Caco-2 (cell line): ENCODE measurements around the gene TMEM132A. TPM values are rescaled to one million over a fixed set of nuclear protein-coding genes. Genes with fewer than 3 reads are reported as not detected.

Experiments used
- BruUV-seq: library from RNA; stranded (reverse); fragments of 400-500 nt; replicated peaks from 2 replicates; lab custom pipeline; 2021; lab: Mats Ljungman, UMichigan
- CTCF ChIA-PET: fragments of 300-600 bp; sonication (Branson Sonifier 250); formaldehyde crosslinking; loops from one replicate; lab custom pipeline; 2022; ENCODE audit warnings: antibody characterized with exemption; lab: Charles Lee
- POLR2A ChIA-PET: fragments of 300-600 bp; sonication (Branson Sonifier 250); formaldehyde crosslinking; loops from one replicate; lab custom pipeline; 2022; ENCODE audit warnings: antibody characterized with exemption; lab: Charles Lee
- DNase-seq, 2 experiments: peaks; one replicate each; pipeline versions ENCODE4 v3.0.0 to v3.0.0-alpha.2; 2020 to 2022
- H3K27me3 ChIP-seq: replicated peaks from 2 replicates; pipeline ENCODE4 v1.6.0; 2011; ENCODE audit warnings: low read length; ENCODE audit not compliant: control insufficient read depth, insufficient read depth
- H3K36me3 ChIP-seq: 2 replicates; pipeline ENCODE4 v1.5.1; 2011; ENCODE audit warnings: low read length; ENCODE audit not compliant: control insufficient read depth, insufficient read depth
- H3K4me1 ChIP-seq: fragments of 250-450 bp; sonication (Bioruptor Pico); 2 replicates; pipeline ENCODE4 v1.5.1; 2020; ENCODE audit warnings: mild to moderate bottlenecking
- H3K4me3 ChIP-seq: 2 replicates; pipeline ENCODE4 v1.5.1; 2011; ENCODE audit warnings: low read depth, mild to moderate bottlenecking, control low read depth, low read length
- H3K9me3 ChIP-seq: fragments of 250-450 bp; sonication (Bioruptor Pico); 2 replicates; pipeline ENCODE4 v1.5.1; 2020; ENCODE audit warnings: mild to moderate bottlenecking, moderate library complexity
- H3K27ac Mint-ChIP-seq: one replicate; pipeline ENCODE4 v1.8.0; 2022; ENCODE audit warnings: mixed read lengths; ENCODE audit not compliant: unreplicated experiment
- H3K27me3 Mint-ChIP-seq: one replicate; pipeline ENCODE4 v1.8.0; 2022; ENCODE audit warnings: mixed read lengths; ENCODE audit not compliant: insufficient read depth, unreplicated experiment
- H3K36me3 Mint-ChIP-seq: one replicate; pipeline ENCODE4 v1.8.0; 2022; ENCODE audit warnings: mild to moderate bottlenecking, mixed read lengths; ENCODE audit not compliant: insufficient read depth, unreplicated experiment
- H3K4me1 Mint-ChIP-seq: one replicate; pipeline ENCODE4 v1.8.0; 2022; ENCODE audit warnings: low read depth, mixed read lengths; ENCODE audit not compliant: unreplicated experiment
- H3K4me3 Mint-ChIP-seq: one replicate; pipeline ENCODE4 v1.8.0; 2022; ENCODE audit warnings: mild to moderate bottlenecking, moderate library complexity, mixed read lengths; ENCODE audit not compliant: unreplicated experiment
- H3K9me3 Mint-ChIP-seq: one replicate; pipeline ENCODE4 v1.8.0; 2022; ENCODE audit warnings: mixed read lengths; ENCODE audit not compliant: unreplicated experiment
- CTCF ChIP-seq, 2 experiments: fragments of 200-600 bp in 1 of 2; IDR thresholded peaks; 1 replicate in 1 of 2; 2 replicates in 1 of 2; pipeline versions ENCODE4 v1.5.1 to v1.8.0; 2011 to 2022; ENCODE audit warnings: antibody characterized with exemption in 1 of 2, control low read depth in 1 of 2, inconsistent platforms in 1 of 2, low read depth in 1 of 2, low read length in 1 of 2, mild to moderate bottlenecking in 1 of 2, moderate library complexity in 1 of 2; ENCODE audit not compliant: insufficient read depth in 1 of 2, severe bottlenecking in 1 of 2, unreplicated experiment in 1 of 2
- intact Hi-C: fragments of 100-400 bp; cut with micrococcal nuclease; formaldehyde crosslinking; loops from one replicate; pipeline ENCODE4 v1.10.0; 2022; ENCODE audit not compliant: unreplicated experiment
- total RNA-seq: library from RNA; stranded (reverse); gene quantifications from 2 replicates; pipeline ENCODE4 v1.2.3, GENCODE V29; 2022

TMEM132A gene
- total RNA-seq, 1 experiment from 2014 or later = 97.3 TPM

DNA sequence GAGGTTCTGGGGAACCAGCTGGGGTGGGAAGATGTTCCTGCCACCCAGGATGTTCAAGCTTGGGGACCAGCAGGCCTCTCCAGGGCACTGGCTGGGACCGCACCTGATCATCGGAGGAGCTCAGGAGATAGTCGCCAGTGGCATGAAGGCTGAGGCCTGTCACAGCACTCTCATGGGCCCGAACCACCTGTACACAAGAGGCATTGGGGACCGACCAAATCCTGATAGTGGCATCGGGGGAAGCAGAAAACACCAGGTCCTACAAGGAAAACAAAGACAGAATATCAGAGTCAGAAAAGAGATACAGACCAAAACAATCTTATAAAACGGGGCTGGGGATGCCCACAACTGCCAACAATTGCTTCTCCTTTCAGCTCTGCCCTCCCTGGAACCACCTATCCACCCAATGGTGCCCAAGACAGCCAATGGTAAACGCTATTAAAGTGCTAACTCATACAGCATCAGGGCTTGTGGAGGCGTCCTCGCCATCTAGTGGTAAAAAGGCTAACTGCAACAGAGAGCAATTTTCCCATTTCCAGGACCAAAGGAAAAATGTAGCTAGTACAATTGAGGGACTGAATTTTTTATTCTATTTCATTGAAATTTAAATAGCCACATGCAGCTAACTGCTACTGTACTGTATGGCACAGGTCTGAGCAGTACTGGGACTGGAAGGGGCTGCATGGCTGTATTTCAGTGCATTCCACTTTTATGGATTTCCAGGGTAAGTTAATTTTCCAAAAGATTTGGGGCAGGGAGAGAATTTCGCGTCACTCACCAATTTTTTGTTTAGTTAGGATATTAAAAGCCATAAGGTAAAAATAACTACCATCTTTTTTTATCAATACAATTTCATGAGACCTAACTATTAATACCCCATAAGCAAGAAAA lies 25.0 kb upstream of the TMEM132A start:
- no TSS peak for BruUV-seq
- DNase-seq = peak in 1 of 2 experiments; percentile 71
- ChIA-PET CTCF (interaction anchor here (0.5 to 2.6 kb wide), 16 partner anchors 9 to 276 kb away, joined by 3 to 29 read pairs (median 4); partner anchors contain the start of gene TMEM109), POLR2A (interaction anchor here (0.6 to 1.4 kb wide), 2 partner anchors 9 to 14 kb away, joined by 3 read pairs; partner anchors contain the start of gene TMEM109)
- Histone ChIP-seq H3K9me3 (no peaks in the 10 kb centered on the region), H3K27me3 (no peaks in the 10 kb centered on the region), H3K4me1 (no peaks in the 10 kb centered on the region), H3K4me3 (no peak overlapping the region), H3K36me3 (peaks cover 10% of the 10 kb centered on the region)
- H3K36me3 Mint-ChIP-seq = peaks cover 74% of the 10 kb centered on the region
- no peaks in the 10 kb centered on the region for H3K27me3 Mint-ChIP-seq
- intact Hi-C loops = loop anchor here (1.0 kb wide), 2 partner anchors 68 to 124 kb away; no protein-coding TSS in a partner anchor
- no peaks in the 10 kb centered on the region for H3K4me1 Mint-ChIP-seq
- H3K27ac Mint-ChIP-seq = no peak overlapping the region
- no peak overlapping the region for H3K4me3 Mint-ChIP-seq
- H3K9me3 Mint-ChIP-seq = no peaks in the 10 kb centered on the region
- peak; percentile 92 to 95 for TF ChIP-seq CTCF (IDR thresholded peaks at IDR 0.05; ENCODE audit: insufficient read depth in 1 of 2, low read depth in 1 of 2, low read length in 1 of 2, severe bottlenecking in 1 of 2, unreplicated experiment in 1 of 2)

GRCh38 chr11:60899977-60900376 lies 24.3 kb upstream of the TMEM132A start:
- no peaks in the 10 kb centered on the region for H3K27me3 ChIP-seq
- H3K4me3 Mint-ChIP-seq = no peak overlapping the region
- no peak for DNase-seq
- ChIA-PET CTCF (interaction anchor here (0.6 to 2.6 kb wide), 15 partner anchors 9 to 275 kb away, joined by 3 to 29 read pairs (median 5); partner anchors contain the start of gene TMEM109), POLR2A (interaction anchor here (0.6 to 1.4 kb wide), 2 partner anchors 9 to 14 kb away, joined by 3 read pairs; partner anchors contain the start of gene TMEM109)
- intact Hi-C loops = loop anchor here (1.0 kb wide), 2 partner anchors 69 to 125 kb away; no protein-coding TSS in a partner anchor
- BruUV-seq = no TSS peak
- H3K4me1 Mint-ChIP-seq = no peaks in the 10 kb centered on the region
- no peaks in the 10 kb centered on the region for H3K9me3 Mint-ChIP-seq
- no peaks in the 10 kb centered on the region for H3K9me3 ChIP-seq
- no peak for TF ChIP-seq CTCF (IDR thresholded peaks at IDR 0.05; ENCODE audit: insufficient read depth in 1 of 2, low read depth in 1 of 2, low read length in 1 of 2, severe bottlenecking in 1 of 2, unreplicated experiment in 1 of 2)
- no peak overlapping the region for H3K27ac Mint-ChIP-seq
- H3K27me3 Mint-ChIP-seq = no peaks in the 10 kb centered on the region
- H3K36me3 ChIP-seq = peaks cover 10% of the 10 kb centered on the region
- no peaks in the 10 kb centered on the region; the same call in 1 of the 2 replicates for H3K4me1 ChIP-seq
- no peak overlapping the region for H3K4me3 ChIP-seq
- H3K36me3 Mint-ChIP-seq = peaks cover 71% of the 10 kb centered on the region

- Histone ChIP-seq H3K36me3 (peaks cover 10% of the 10 kb centered on the region), H3K9me3 (no peaks in the 10 kb centered on the region), H3K4me3 (no peak overlapping the region), H3K27me3 (no peaks in the 10 kb centered on the region), H3K4me1 (no peaks in the 10 kb centered on the region; the same call in 1 of the 2 replicates)
- no peak for DNase-seq
- TF ChIP-seq CTCF (IDR thresholded peaks at IDR 0.05; ENCODE audit: insufficient read depth in 1 of 2, low read depth in 1 of 2, low read length in 1 of 2, severe bottlenecking in 1 of 2, unreplicated experiment in 1 of 2) = no peak
- Mint-ChIP-seq H3K4me3 (no peak overlapping the region), H3K27ac (no peak overlapping the region), H3K36me3 (peaks cover 68% of the 10 kb centered on the region), H3K27me3 (no peaks in the 10 kb centered on the region), H3K9me3 (no peaks in the 10 kb centered on the region), H3K4me1 (no peaks in the 10 kb centered on the region)
- CTCF ChIA-PET = interaction anchor here (1.3 to 2.6 kb wide), 2 partner anchors 69 to 243 kb away, joined by 6 to 29 read pairs; no protein-coding TSS in a partner anchor
- no TSS peak for BruUV-seq
- POLR2A ChIA-PET = no interaction called here
- intact Hi-C loops = no loop called here
These were observed 23.4 kb upstream of the TMEM132A start for GRCh38 chr11:60900673-60901404.
